HCT116 (cell line): ENCODE data around the gene GLYR1.

Experiments used
- CTCF ChIP-seq, 3 experiments: fragments of 200-600 bp in 1 of 3; sonication (generic) in 1 of 3; IDR thresholded peaks in 2 of 3; conservative IDR thresholded peaks in 1 of 3; 2 replicates each; pipeline ENCODE4 v1.5.1; 2012 to 2017; ENCODE audit warnings: low read depth in 2 of 3, low read length in 2 of 3, antibody characterized with exemption in 1 of 3, borderline replicate concordance in 1 of 3, control low read depth in 1 of 3, mild to moderate bottlenecking in 1 of 3, mixed read lengths in 1 of 3, mixed run types in 1 of 3, moderate library complexity in 1 of 3; ENCODE audit not compliant: insufficient read depth in 1 of 3
- ZFX ChIP-seq: fragments of 450-650 bp; IDR thresholded peaks from 2 replicates; pipeline ENCODE4 v1.6.1; 2017

- TF ChIP-seq ZFX (no peak), CTCF (IDR thresholded peaks at IDR 0.05 in 2 of 3, conservative IDR thresholded peaks at IDR 0.05 in 1 of 3; ENCODE audit: borderline replicate concordance in 1 of 3, insufficient read depth in 1 of 3, low read depth in 2 of 3, low read length in 2 of 3) (no peak)
Observed at GRCh38 chr16:4884972-4885874, 38.1 kb upstream of the GLYR1 start.
